HG03575 (cell line): ENCODE data around the gene PRLH.

ENCODE experiments used
- ATAC-seq: cut with Tn5 transposase; IDR thresholded peaks from one replicate; pipeline ENCODE4 v1.9.1; 2021; ENCODE audit not compliant: unreplicated experiment, insufficient number of reproducible peaks, low FRiP score; ENCODE audit errors: extremely low read depth

Gene PRLH

GRCh38 chr2:237575869-237576862 lies 9.8 kb downstream of the PRLH start:
- no peak for ATAC-seq

- ATAC-seq = no peak
Measured at GRCh38 chr2:237576974-237577373, 10.6 kb downstream of the PRLH start.

DNA sequence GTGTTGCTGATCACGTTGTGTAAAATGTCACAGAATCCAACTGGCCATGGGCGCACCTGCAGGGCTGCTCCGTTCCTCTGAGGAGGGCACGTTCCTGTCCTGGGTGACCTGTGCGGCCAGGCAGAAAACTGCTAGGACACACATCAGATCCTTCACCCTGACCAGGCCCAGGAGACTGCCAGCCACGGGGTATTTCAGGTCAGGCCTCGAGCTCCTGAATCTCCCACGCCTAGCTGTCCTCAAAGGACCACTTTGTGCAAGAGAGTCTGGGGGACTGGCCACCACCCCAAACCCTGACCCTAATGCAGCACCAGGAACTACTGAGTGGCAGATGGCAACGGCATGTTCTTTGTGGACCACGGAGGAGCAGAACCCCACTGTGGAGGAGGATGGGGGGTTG lies 11.1 kb downstream of the PRLH start:
- no peak for ATAC-seq

DNA sequence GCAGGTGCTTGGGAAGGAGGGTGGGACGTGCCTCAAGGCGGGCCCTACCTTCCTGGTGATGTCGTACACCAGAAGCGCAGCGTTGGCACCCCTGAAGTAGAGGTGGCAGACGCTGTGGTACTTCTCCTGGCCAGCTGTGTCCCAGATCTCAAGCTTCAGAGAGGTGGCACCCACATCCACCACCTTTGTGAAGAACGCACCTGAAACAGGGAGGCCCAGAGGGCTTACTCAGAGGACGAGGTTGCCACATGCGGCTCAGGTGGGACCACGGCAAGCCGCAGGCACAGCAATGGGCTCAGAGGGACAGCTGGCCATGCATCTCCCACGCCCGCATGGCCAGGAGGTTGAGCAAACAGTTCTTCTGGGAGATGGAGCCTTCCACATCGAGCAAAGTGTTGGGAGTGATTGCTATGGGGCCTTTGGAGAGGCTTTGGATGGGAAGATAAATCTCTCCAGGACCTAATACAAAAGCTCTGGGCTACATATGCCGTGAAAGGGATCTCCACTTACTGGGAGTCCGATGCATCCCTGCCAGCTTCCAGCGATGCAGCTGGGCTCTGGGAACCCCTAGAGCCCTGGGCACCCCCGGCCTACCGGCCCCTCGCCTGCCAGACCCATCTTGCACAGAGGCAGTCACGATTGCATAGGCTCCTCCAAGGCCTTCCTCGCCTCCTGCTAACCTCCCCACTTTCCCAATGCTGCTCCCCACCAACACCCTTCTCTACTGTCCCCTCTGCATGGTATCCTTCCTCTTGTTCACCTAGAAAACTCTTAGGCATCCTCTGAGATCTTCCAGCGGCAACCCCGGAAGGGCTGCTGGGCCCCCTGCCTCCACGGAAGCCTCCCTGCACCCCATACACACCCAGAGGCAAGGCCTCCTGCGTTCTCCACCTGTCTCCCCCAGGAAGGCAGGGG lies 11.8 kb downstream of the PRLH start:
- ATAC-seq = no peak

DNA sequence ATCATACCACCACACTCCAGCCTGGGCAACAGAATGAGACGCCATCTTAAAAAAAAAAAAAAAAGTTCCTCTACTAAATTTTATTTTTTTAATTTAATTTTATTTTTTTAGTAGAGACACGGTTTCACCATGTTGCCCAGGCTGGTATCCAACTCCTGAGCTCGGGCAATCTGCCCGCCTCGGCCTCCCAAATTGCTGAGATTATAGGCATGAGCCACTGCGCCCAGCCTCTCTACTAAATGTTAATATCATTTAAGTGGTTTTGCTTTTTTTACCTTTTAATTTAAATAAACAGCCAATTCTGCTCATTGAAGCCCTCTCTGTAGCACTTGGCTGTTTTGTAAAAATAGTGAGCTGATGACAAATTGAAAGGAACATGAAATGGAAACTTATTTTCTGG lies 15.0 kb downstream of the PRLH start:
- no peak for ATAC-seq

- no peak for ATAC-seq
Measured at GRCh38 chr2:237581751-237582746, 15.7 kb downstream of the PRLH start.

- ATAC-seq = no peak
Measured at GRCh38 chr2:237583385-237584295, 17.3 kb downstream of the PRLH start.

- ATAC-seq = no peak
Measured at GRCh38 chr2:237585590-237586221, 19.3 kb downstream of the PRLH start.

DNA sequence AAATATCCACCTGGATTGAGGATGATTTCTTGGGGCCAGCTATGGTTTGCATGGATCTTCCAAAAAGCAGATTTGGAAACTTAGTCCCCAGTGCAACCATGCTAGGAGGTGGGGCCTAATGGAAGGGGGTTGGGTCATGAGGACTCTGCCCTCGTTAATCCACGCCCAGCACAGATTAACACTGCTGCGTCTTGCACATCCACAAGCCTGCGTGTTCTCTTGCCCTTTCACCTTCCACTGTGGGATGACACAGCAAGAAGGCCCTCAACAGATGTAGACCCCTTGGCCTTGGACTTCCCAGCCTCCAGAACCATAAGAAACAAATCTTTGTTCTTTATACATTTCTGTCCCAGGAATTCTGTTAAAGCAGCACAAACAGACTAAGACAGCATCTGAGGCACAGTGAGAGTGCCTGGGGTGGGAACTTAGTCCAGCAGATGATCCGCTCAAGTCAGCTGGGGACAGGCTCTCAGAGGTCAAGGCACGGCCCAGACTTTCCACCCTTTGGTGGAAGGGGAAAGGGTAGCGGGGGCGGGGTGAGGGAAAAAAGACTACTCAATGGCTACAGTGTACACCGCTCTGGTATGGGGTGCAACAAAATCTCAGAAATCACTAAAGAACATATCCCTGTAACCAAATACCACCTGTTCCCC lies 21.8 kb downstream of the PRLH start:
- no peak for ATAC-seq

DNA sequence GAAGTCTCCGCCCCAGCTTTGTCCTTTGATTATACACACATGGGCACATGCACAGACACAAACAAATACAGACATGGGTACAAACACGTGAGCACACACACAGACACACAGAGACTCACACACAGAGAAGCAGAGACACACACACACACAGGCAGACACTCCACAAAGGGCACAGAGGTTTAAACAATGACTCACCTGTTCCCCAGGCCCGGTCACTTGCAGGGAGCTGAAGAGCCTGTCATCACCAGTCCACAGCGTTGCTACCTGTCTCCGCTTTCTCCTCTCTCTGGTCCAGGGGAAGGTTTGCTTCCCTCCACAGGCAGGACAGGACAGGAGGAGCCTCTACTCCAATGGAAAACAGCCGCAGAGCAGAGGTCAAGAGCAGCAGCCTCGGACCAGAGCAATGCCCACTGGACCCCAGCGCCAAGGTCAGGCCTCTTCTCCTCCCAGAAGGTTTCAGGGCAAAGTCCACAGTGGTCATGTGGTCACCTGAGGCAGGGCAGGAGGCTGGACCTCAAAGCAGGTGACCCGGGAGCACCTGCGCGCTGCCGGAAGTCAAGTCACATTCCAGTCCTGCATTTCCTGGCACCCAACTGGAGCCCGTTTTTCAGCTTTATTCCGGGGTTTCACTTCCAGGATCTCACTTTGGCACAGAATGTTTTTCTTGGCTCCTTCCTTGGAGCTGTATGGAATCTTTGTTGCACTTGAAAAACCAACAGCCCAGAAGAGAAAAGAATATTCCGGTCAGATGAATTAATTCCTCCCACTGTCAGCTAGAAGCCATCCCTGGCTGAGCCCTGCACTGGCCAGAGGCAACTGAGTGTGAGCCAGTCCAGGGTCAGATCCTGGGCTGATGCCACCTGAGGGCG lies 24.1 kb downstream of the PRLH start, which contains the start of gene RAB17:
Gene RAB17 (minus strand): TSS at position 463 of the 869 bp plus-strand sequence. CDS start 4,580 bp downstream, outside the sequence.
- ATAC-seq = no peak

DNA sequence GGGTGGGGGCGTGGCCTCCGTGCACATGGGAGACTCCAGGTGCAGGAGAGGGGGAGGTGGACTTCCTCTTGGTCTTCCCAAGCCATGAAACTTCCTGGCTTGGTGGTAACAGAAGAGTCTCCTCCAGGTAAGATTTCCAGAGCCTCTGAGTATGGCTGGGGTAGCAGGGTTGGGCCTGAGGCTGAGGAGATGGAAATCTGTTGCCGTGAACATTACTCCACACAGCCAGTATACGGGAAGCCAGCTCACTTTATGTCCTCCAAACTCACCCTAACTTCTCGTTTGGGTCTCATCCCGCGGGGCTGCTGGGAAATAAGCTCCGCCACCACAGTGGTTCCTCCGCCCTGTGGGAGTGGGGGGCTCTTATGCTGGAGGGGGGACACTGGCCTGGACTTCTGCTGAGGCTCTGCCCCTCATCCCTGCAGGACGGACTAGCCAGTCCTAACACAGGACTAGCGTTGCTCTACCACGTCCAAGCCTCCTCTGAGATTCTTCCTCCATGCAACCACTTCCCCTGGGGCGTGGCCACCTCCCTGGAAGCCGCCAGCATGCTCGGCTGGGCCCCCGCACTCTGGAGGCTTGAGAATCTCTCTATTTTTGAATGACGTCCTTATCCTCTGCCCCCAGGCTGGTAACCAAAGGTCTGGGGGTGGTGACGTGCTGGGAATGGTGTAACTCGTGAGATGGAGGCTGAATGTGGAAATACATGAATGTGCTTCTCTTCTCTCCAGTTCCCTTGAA lies 24.9 kb downstream of the PRLH start:
- no peak for ATAC-seq

DNA sequence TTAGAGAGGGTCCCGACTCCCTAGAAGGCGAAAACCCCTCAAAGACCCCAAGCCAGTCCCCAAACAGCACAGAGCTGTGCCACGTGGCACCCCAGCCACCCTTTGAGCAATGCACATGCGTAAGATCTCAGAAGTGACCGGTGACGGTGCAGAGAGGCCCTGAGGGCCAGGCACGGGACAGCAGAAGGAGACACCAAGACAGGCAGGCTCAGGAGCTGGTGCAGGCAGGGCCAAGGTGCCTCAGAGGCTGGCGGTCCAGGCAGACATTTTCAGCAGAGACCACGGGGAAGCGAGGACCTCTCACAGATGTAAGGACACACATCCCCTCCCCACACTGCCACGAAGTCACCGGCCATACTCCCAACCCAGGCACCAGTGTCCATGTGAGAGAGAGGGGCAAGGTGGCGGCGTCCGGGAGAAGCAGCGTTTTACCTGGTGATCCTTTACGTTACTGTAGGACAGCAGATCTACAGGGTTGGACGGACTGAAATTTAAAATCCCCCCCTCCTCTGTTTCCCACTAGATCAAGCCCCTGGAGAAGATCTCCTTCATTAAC lies 26.1 kb downstream of the PRLH start:
- ATAC-seq = no peak

DNA sequence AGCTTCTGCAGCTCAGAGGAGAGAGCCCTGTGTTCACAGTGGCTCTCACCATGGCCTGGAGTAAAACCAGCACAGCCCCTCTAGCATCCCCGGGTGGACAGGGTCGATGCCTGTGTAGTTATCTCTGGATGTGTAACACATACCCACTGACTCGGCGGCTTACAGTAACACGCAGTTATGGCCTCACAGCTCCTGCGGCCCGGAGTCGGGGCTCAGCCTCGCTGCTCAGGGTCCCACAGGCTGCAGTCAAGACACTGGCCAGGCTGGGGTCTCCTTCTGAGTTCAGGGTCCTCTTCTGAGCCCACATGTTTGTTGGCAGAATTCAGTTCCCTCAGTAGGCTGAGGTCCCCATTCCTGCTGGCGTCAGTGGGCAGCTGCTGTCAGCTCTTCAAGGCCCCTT lies 26.7 kb downstream of the PRLH start:
- ATAC-seq = no peak

DNA sequence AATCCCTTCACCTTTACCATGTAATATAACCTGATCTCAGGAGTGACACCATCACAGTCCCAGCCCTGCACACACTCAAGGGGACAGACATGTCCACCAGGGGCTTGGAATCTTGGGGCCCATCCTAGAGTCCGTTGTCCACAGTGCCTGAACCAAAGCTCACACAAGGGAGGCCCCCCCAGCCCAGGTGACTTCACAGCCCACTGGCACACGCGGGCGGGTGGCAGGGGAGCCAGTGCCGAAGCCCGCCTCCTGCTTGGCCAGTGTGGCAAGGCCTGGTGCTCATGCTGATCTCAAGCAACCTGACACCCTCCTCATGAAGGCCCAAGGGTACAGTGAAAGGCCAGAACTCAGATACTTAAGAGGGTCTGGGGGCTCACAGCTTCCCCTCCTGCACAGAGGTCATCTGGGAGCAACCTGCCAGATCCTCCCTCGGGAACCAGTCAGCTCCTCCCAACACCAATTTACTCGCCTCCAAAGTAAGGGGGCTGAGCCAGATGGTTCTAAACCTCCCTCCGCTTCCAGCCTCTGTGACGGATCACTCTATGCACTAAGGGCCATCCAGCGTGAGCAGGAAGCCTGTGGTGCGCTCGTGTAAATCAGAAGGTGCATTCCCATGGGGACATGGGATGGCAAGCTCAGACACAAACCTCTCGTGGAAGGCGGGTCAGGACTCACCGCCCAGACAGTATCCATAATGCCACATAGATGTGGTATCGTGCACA lies 27.4 kb downstream of the PRLH start:
- ATAC-seq = no peak
